ENCODE measurements around the gene WNT11. TPM values are rescaled to one million over a fixed set of nuclear protein-coding genes. Genes with fewer than 3 reads are reported as not detected.

WNT11 gene
- total RNA-seq, 2 donors from 2014 or later = 1.6 to 6.8 TPM

DNA sequence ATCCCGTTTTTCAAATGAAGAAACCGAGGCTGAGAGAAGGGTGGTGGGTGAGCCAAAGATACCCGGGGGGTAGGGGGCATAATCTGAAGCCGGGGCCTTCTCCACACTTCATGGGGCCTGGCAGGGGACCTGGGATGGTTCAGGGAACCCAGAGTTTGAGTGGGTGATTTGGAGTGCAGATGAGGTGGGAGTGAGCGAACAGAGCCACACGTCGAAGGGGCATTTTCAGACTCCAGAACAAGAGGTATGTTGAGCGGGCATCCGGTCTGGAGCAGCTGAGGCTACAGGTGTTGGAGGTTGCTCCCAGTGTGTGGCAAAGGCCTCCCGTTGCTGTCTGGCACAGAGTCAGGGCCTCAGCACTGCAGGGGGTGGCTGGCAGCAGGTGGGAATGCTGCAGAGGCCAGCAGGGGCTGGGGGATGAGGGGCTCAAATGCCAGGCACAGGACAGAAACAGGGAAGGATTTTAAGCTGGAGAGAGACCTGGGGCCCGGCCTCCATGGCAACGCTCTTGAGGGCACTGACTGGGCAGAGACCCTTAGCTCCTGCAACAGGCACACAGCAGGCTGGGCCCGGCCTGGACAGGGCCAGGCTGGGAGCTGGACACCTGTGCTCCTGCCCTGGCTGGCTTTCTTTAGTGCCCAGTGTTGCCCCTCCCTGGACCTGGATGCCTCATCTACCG lies 46.2 kb downstream of the WNT11 start:
- no peaks in the 10 kb centered on the region for H3K9me3 ChIP-seq
- no peak for DNase-seq (ENCODE audit: low spot score)
- H3K27me3 ChIP-seq = no peaks in the 10 kb centered on the region
- H3K4me3 ChIP-seq = no peak overlapping the region
- TF ChIP-seq, protein P1, sequence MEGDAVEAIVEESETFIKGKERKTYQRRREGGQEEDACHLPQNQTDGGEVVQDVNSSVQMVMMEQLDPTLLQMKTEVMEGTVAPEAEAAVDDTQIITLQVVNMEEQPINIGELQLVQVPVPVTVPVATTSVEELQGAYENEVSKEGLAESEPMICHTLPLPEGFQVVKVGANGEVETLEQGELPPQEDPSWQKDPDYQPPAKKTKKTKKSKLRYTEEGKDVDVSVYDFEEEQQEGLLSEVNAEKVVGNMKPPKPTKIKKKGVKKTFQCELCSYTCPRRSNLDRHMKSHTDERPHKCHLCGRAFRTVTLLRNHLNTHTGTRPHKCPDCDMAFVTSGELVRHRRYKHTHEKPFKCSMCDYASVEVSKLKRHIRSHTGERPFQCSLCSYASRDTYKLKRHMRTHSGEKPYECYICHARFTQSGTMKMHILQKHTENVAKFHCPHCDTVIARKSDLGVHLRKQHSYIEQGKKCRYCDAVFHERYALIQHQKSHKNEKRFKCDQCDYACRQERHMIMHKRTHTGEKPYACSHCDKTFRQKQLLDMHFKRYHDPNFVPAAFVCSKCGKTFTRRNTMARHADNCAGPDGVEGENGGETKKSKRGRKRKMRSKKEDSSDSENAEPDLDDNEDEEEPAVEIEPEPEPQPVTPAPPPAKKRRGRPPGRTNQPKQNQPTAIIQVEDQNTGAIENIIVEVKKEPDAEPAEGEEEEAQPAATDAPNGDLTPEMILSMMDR (IDR thresholded peaks at IDR 0.05) = no peak
- H3K36me3 ChIP-seq = no peaks in the 10 kb centered on the region
- H3K27ac ChIP-seq = no peak overlapping the region
- peaks cover 0 to 18% of the 10 kb centered on the region in 2 donors for H3K4me1 ChIP-seq

DNA sequence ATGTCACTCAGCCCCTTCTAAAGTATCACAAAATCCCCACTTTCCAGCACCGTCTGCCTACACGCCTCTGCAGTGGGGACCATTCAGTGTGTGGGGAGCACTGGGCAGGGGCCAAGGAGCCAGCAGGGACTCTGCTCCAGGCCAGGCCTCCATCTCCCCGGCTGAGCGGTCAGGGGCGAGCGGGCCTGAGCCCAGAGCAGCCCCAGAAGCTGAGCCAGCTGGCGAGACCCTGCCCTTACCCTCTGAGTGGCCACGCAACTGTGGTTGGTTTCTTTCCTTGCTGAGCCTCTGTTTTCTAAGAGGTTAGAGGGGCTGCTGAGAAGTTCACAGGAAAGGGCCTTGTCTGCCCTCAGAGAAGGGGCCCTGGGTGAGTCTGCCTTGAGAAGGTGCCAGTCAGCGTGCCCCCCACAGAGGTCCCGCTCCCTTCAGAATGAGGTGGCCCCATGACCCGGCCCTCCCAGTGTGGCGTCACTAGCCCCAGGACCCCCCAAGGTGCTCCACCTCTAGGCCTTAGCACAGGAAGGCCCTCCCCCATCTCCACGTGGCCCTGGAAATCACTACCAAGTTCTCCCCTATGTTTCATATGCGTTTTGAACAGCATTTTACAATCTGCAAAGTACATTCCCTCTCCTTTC lies 46.9 kb downstream of the WNT11 start:
- TF ChIP-seq, protein P1 (IDR thresholded peaks at IDR 0.05) = no peak
- DNase-seq (ENCODE audit: low spot score) = no peak
- no peaks in the 10 kb centered on the region for H3K27me3 ChIP-seq
- H3K4me1 ChIP-seq = peaks cover 0 to 18% of the 10 kb centered on the region in 2 donors
- H3K36me3 ChIP-seq = no peaks in the 10 kb centered on the region
- no peaks in the 10 kb centered on the region for H3K9me3 ChIP-seq
- H3K27ac ChIP-seq = no peak overlapping the region
- no peak overlapping the region for H3K4me3 ChIP-seq

DNA sequence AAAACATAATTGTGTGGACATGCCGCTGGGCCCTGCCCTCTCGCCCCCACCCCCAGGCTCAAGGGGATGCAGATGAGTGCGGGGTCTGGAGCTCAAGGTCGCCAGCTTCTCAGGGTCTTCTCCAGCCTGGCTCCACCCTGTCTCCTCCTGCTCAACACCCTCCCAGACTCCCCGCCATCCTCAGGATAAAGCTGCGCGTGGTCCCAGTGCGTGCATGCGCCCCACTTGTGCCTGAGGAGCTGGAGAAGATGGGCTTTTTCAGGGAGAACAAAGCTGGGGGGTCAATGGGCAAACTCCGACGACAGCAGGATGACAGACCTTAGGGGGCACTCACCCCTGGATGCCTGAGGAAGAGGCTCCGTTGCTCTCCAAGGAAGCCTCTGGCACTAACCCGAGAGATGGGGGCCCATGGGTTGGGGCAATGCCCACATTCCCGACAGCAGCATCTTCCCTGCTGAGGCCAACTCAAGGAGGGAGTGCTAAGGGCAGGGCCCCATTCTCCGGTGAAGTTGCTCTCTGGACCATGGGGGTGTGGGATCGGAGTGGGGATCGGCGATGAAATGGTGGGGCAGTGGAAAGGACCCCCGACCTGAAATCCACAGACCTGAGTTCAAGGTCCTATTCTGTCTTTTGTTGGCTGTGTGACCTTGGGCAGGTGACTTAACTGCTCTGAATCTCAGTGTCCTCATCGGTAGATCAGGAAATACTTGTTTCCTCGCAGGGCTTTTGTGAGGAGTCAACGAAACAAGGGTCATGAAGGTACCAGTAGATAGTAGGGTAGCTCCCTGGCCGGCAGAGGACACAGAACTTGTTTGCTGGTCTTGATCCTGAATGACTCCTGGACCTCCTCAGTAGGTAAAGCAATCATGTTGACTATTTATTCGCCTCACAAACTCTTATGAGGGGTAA lies 47.7 kb downstream of the WNT11 start:
- H3K27me3 ChIP-seq = no peaks in the 10 kb centered on the region
- H3K27ac ChIP-seq = no peak overlapping the region
- no peak for DNase-seq (ENCODE audit: low spot score)
- peaks cover 0 to 18% of the 10 kb centered on the region in 2 donors for H3K4me1 ChIP-seq
- H3K36me3 ChIP-seq = no peaks in the 10 kb centered on the region
- H3K9me3 ChIP-seq = no peaks in the 10 kb centered on the region
- H3K4me3 ChIP-seq = no peak overlapping the region
- TF ChIP-seq, protein P1 (IDR thresholded peaks at IDR 0.05) = no peak

DNA sequence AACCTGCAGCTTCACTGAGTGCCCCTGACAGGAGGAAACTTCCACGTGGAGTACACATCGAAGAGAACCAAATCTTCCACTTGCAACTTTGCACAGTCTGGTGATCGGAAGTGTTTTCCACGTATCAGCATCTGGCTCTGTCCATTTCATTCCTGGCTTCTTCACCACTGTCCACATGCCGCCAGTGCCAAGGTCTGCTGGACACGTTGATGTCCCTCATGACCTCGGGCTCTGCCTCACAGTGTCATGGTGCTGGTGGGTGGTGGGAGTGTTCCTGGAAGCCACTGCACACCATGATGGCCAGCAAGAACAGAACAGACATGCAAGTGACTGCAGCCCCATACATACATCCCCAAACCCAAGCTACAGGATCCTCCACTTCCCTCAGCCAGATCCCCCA lies 48.4 kb downstream of the WNT11 start:
- TF ChIP-seq, protein P1 (IDR thresholded peaks at IDR 0.05) = no peak
- no peaks in the 10 kb centered on the region for H3K9me3 ChIP-seq

DNA sequence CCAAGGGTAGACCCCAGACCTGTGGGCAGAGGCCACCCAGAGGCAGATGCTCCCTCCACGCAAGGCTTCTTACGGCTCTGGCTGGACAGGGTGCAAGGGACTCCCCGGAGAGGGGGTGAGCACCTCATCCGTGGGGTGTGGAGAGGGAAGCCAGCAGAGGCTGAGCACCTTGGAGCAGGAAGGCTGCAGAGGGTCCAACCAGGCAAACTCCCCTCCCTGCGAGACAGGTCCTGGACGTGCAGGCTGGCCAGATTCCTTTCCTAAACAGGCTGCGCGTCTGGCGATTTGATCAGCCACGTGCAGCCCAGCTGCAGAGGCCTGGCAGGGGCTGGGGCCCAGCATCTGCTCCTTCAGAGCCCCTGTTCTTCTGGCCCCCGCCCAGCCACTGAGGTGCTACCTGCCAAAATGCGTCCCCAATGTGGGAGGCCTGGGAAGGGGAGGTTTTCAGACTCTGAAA lies 49.3 kb downstream of the WNT11 start:
- H3K27me3 ChIP-seq = no peaks in the 10 kb centered on the region
- no peak overlapping the region for H3K27ac ChIP-seq
- no peak overlapping the region for H3K4me3 ChIP-seq
- no peaks in the 10 kb centered on the region for H3K9me3 ChIP-seq
- DNase-seq (ENCODE audit: low spot score) = no peak
- H3K4me1 ChIP-seq = peaks cover 0 to 23% of the 10 kb centered on the region in 2 donors
- TF ChIP-seq, protein P1 (IDR thresholded peaks at IDR 0.05) = no peak
- H3K36me3 ChIP-seq = no peaks in the 10 kb centered on the region

More for the DNA sequence above, 48.4 kb downstream of the WNT11 start:
- Histone ChIP-seq H3K4me3 (no peak overlapping the region), H3K27ac (no peak overlapping the region), H3K27me3 (no peaks in the 10 kb centered on the region), H3K36me3 (no peaks in the 10 kb centered on the region), H3K4me1 (peaks cover 0 to 19% of the 10 kb centered on the region in 2 donors)
- DNase-seq (ENCODE audit: low spot score) = no peak
